IMR-90 (cell line): ENCODE data around the gene SPON1.

ENCODE experiments used
- CEBPB ChIP-seq: IDR thresholded peaks from 2 replicates; pipeline ENCODE4 v1.6.1; 2012; ENCODE audit warnings: low read depth, low read length, improper control_type of control experiment
- CTCF ChIP-seq: conservative IDR thresholded peaks from 2 replicates; pipeline ENCODE4 v1.5.1; 2012; ENCODE audit warnings: mild to moderate bottlenecking, low read depth, low read length, improper control_type of control experiment
- ELK1 ChIP-seq: fragments of 150-350 bp; IDR thresholded peaks from 2 replicates; pipeline ENCODE4 v1.6.1; 2016; ENCODE audit warnings: low read depth, mild to moderate bottlenecking, low read length, moderate library complexity, borderline replicate concordance
- MXI1 ChIP-seq: IDR thresholded peaks from 2 replicates; pipeline ENCODE4 v1.6.1; 2012; ENCODE audit warnings: low read depth, mild to moderate bottlenecking, low read length, moderate library complexity, borderline replicate concordance
- POLR2A ChIP-seq: IDR thresholded peaks from 2 replicates; pipeline ENCODE4 v1.6.1; 2012; ENCODE audit warnings: mild to moderate bottlenecking, low read depth, low read length
- RCOR1 ChIP-seq: IDR thresholded peaks from 2 replicates; pipeline ENCODE4 v1.6.1; 2012; ENCODE audit warnings: mild to moderate bottlenecking, low read length, improper control_type of control experiment; ENCODE audit not compliant: insufficient replicate concordance

- TF ChIP-seq CTCF = no peak
- no peak for TF ChIP-seq RCOR1
- TF ChIP-seq MXI1 = no peak
- TF ChIP-seq POLR2A = no peak
- no peak for TF ChIP-seq CEBPB
- TF ChIP-seq ELK1 = no peak
Measured at GRCh38 chr11:13966013-13966412, 3.5 kb downstream of the SPON1 start.
